RWPE2 (cell line): ENCODE measurements around the gene HBS1L.

Experiments used
- ATAC-seq: fragments of 200-7000 bp; cut with Tn5 transposase; 3 replicates; pipeline ENCODE4 v1.9.1; 2021; ENCODE audit warnings: low read depth
- DNase-seq: peaks from one replicate; pipeline ENCODE4 v3.0.0-alpha.2; 2020; ENCODE audit warnings: low spot score
- H3K27ac ChIP-seq: fragments of 450-650 bp; 2 replicates; pipeline ENCODE4 v1.5.1; 2017; ENCODE audit warnings: mild to moderate bottlenecking; ENCODE audit not compliant: poor library complexity, severe bottlenecking
- H3K27me3 ChIP-seq: fragments of 250-450 bp; sonication (Bioruptor Pico); 2 replicates; pipeline ENCODE4 v1.5.1; 2021; ENCODE audit warnings: mild to moderate bottlenecking, moderate library complexity; ENCODE audit not compliant: insufficient read depth, poor library complexity, severe bottlenecking
- H3K36me3 ChIP-seq: fragments of 250-450 bp; sonication (Bioruptor Pico); 2 replicates; pipeline ENCODE4 v1.5.1; 2020; ENCODE audit warnings: low read depth, mild to moderate bottlenecking, moderate library complexity
- H3K4me1 ChIP-seq: fragments of 250-450 bp; sonication (Bioruptor Pico); 2 replicates; pipeline ENCODE4 v1.5.1; 2021; ENCODE audit warnings: mild to moderate bottlenecking, moderate library complexity; ENCODE audit not compliant: insufficient read depth, poor library complexity, severe bottlenecking
- H3K4me3 ChIP-seq: fragments of 250-450 bp; sonication (Bioruptor Pico); 2 replicates; pipeline ENCODE4 v1.5.1; 2021; ENCODE audit warnings: mild to moderate bottlenecking, moderate library complexity; ENCODE audit not compliant: severe bottlenecking
- H3K9me3 ChIP-seq: fragments of 250-450 bp; sonication (Bioruptor Pico); 2 replicates; pipeline ENCODE4 v1.5.1; 2021; ENCODE audit warnings: mild to moderate bottlenecking, moderate library complexity; ENCODE audit not compliant: severe bottlenecking
- CTCF ChIP-seq: fragments of 450-650 bp; IDR thresholded peaks from one replicate; pipeline ENCODE4 v1.5.1; 2017; ENCODE audit warnings: mild to moderate bottlenecking, moderate library complexity; ENCODE audit not compliant: poor library complexity, severe bottlenecking

HBS1L gene

GRCh38 chr6:135087803-135088202, 33.2 kb upstream of the HBS1L start:
- Histone ChIP-seq H3K9me3 (peaks cover 2% of the 10 kb centered on the region), H3K4me1 (peaks cover 5% of the 10 kb centered on the region), H3K4me3 (no peak overlapping the region), H3K36me3 (no peaks in the 10 kb centered on the region), H3K27me3 (no peaks in the 10 kb centered on the region), H3K27ac (no peak overlapping the region)
- no peak for TF ChIP-seq CTCF
- DNase-seq (no peak), ATAC-seq (no peak)

- Histone ChIP-seq H3K27me3 (no peaks in the 10 kb centered on the region), H3K4me3 (no peak overlapping the region), H3K9me3 (peaks cover 2% of the 10 kb centered on the region), H3K36me3 (no peaks in the 10 kb centered on the region), H3K27ac (no peak overlapping the region), H3K4me1 (peaks cover 5% of the 10 kb centered on the region)
- DNase-seq (no peak), ATAC-seq (no peak)
- no peak for TF ChIP-seq CTCF
Observed at GRCh38 chr6:135087403-135087802, 32.8 kb upstream of the HBS1L start.

GRCh38 chr6:135086414-135086764, 31.8 kb upstream of the HBS1L start:
- no peaks in the 10 kb centered on the region for H3K36me3 ChIP-seq
- DNase-seq: no peak
- H3K27ac ChIP-seq: no peak overlapping the region
- H3K27me3 ChIP-seq: no peaks in the 10 kb centered on the region
- peaks cover 2% of the 10 kb centered on the region for H3K9me3 ChIP-seq
- no peak for ATAC-seq
- peaks cover 5% of the 10 kb centered on the region for H3K4me1 ChIP-seq
- TF ChIP-seq CTCF: no peak
- no peak overlapping the region for H3K4me3 ChIP-seq

- H3K4me1 ChIP-seq: peaks cover 5% of the 10 kb centered on the region
- no peak overlapping the region for H3K4me3 ChIP-seq
- H3K9me3 ChIP-seq: peaks cover 2% of the 10 kb centered on the region
- H3K27ac ChIP-seq: no peak overlapping the region
- H3K27me3 ChIP-seq: no peaks in the 10 kb centered on the region
- TF ChIP-seq CTCF: no peak
- H3K36me3 ChIP-seq: no peaks in the 10 kb centered on the region
- DNase-seq (no peak), ATAC-seq (no peak)
Observed at GRCh38 chr6:135085700-135086413, 31.2 kb upstream of the HBS1L start.

- DNase-seq (no peak), ATAC-seq (no peak)
- Histone ChIP-seq H3K27ac (no peak overlapping the region), H3K9me3 (no peaks in the 10 kb centered on the region), H3K4me3 (no peak overlapping the region), H3K4me1 (peaks cover 5% of the 10 kb centered on the region), H3K36me3 (no peaks in the 10 kb centered on the region), H3K27me3 (no peaks in the 10 kb centered on the region)
- TF ChIP-seq CTCF: no peak
Observed at GRCh38 chr6:135084916-135085269, 30.3 kb upstream of the HBS1L start.
